OCI-LY1 (cell line): ENCODE results near the gene EVA1A.

Experiments
- H2AFZ ChIP-seq: fragments of 200-600 bp; sonication (generic), shearing (Covaris generic); 2 replicates; pipeline ENCODE4 v1.6.0; 2014; ENCODE audit warnings: antibody characterized with exemption, mild to moderate bottlenecking, low read length
- H3F3A ChIP-seq: fragments of 200-600 bp; sonication (generic), shearing (Covaris generic); 2 replicates; pipeline ENCODE4 v1.6.0; 2014; ENCODE audit warnings: mild to moderate bottlenecking, antibody characterized with exemption, low read length, moderate library complexity; ENCODE audit not compliant: insufficient read depth
- H3K27ac ChIP-seq: fragments of 200-600 bp; sonication (generic); 2 replicates; pipeline ENCODE4 v1.5.1; 2014; ENCODE audit warnings: low read length, mixed run types, mild to moderate bottlenecking, low read depth; ENCODE audit not compliant: poor library complexity, severe bottlenecking
- H3K27me3 ChIP-seq: fragments of 200-600 bp; sonication (generic); 2 replicates; pipeline ENCODE4 v1.6.0; 2014; ENCODE audit warnings: antibody characterized with exemption, mild to moderate bottlenecking, low read length, moderate library complexity; ENCODE audit not compliant: insufficient read depth
- H3K36me3 ChIP-seq: fragments of 200-600 bp; sonication (generic); 2 replicates; pipeline ENCODE4 v1.6.1; 2014; ENCODE audit warnings: mild to moderate bottlenecking, antibody characterized with exemption, low read length, moderate library complexity, mixed read lengths; ENCODE audit not compliant: insufficient read depth
- H3K4me1 ChIP-seq: fragments of 200-600 bp; sonication (generic); 2 replicates; pipeline ENCODE4 v1.5.1; 2014; ENCODE audit warnings: mild to moderate bottlenecking, low read length, moderate library complexity; ENCODE audit not compliant: insufficient read depth, severe bottlenecking
- H3K4me2 ChIP-seq: fragments of 200-600 bp; sonication (generic), shearing (Covaris generic); 2 replicates; pipeline ENCODE4 v1.6.1; 2014; ENCODE audit warnings: low read length
- H3K4me3 ChIP-seq: fragments of 200-600 bp; sonication (generic); 2 replicates; pipeline ENCODE4 v1.5.1; 2014; ENCODE audit warnings: low read length, low read depth, mild to moderate bottlenecking, mixed read lengths; ENCODE audit not compliant: poor library complexity, severe bottlenecking
- H3K79me2 ChIP-seq: fragments of 200-600 bp; shearing (Covaris generic); 2 replicates; pipeline ENCODE4 v1.6.1; 2016; ENCODE audit warnings: mixed run types, low read length, mixed read lengths; ENCODE audit not compliant: insufficient read depth
- H3K9ac ChIP-seq: fragments of 200-600 bp; sonication (generic), shearing (Covaris generic); 2 replicates; pipeline ENCODE4 v1.6.1; 2014; ENCODE audit warnings: mild to moderate bottlenecking, low read length, mixed read lengths
- H3K9me2 ChIP-seq: fragments of 200-600 bp; sonication (generic), shearing (Covaris generic); 2 replicates; pipeline ENCODE4 v1.6.1; 2014; ENCODE audit warnings: low read depth, mild to moderate bottlenecking, low read length, mixed read lengths
- H3K9me3 ChIP-seq: fragments of 200-600 bp; shearing (Covaris generic); 2 replicates; pipeline ENCODE4 v1.6.1; 2014; ENCODE audit warnings: low read length, mixed read lengths
- H4K20me1 ChIP-seq: fragments of 200-600 bp; sonication (generic), shearing (Covaris generic); 2 replicates; pipeline ENCODE4 v1.6.0; 2016; ENCODE audit warnings: mild to moderate bottlenecking, low read length; ENCODE audit not compliant: insufficient read depth
- EZH2 ChIP-seq: fragments of 200-600 bp; sonication (generic), shearing (Covaris generic); IDR thresholded peaks from 2 replicates; pipeline ENCODE4 v1.8.0; 2017; ENCODE audit warnings: borderline replicate concordance, mixed run types, mild to moderate bottlenecking, antibody characterized with exemption, low read length, moderate library complexity, mixed read lengths
- TF ChIP-seq, protein P1 (sequence below): fragments of 200-600 bp; sonication (generic), shearing (Covaris generic); IDR thresholded peaks from 2 replicates; pipeline ENCODE4 v1.5.1; 2017; ENCODE audit warnings: mild to moderate bottlenecking, antibody characterized with exemption, low read length, moderate library complexity, mixed read lengths

EVA1A gene

DNA sequence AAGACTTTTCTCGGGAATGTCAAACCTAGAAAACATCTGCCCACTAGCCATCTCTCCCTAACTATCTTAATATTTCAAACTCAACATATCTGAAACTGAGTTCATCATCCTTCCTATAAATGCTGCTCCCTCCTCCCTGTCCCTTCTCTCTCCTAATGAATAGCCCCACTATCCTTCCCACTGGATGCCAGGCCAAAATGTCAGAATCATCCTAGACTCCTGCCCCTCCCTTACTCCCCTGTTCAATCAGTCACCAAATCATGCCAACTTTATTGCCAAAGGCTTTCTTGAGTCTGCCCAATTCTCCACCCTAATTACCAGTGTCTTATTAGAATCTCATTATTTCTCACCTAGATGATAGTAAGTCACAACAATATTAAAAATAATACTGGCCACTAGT is 8.5 kb downstream of the EVA1A start:
- H3K4me3 ChIP-seq = no peak overlapping the region
- no peaks in the 10 kb centered on the region for H3K79me2 ChIP-seq
- H3K27ac ChIP-seq = no peak overlapping the region
- no peak overlapping the region for H2AFZ ChIP-seq
- TF ChIP-seq, protein P1, sequence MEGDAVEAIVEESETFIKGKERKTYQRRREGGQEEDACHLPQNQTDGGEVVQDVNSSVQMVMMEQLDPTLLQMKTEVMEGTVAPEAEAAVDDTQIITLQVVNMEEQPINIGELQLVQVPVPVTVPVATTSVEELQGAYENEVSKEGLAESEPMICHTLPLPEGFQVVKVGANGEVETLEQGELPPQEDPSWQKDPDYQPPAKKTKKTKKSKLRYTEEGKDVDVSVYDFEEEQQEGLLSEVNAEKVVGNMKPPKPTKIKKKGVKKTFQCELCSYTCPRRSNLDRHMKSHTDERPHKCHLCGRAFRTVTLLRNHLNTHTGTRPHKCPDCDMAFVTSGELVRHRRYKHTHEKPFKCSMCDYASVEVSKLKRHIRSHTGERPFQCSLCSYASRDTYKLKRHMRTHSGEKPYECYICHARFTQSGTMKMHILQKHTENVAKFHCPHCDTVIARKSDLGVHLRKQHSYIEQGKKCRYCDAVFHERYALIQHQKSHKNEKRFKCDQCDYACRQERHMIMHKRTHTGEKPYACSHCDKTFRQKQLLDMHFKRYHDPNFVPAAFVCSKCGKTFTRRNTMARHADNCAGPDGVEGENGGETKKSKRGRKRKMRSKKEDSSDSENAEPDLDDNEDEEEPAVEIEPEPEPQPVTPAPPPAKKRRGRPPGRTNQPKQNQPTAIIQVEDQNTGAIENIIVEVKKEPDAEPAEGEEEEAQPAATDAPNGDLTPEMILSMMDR = no peak
- no peak for TF ChIP-seq EZH2
- H3K27me3 ChIP-seq = no peaks in the 10 kb centered on the region
- no peaks in the 10 kb centered on the region for H3K9me3 ChIP-seq
- no peak overlapping the region for H3K9ac ChIP-seq
- no peaks in the 10 kb centered on the region for H4K20me1 ChIP-seq
- H3K4me2 ChIP-seq = no peak overlapping the region
- H3F3A ChIP-seq = no peaks in the 10 kb centered on the region
- no peaks in the 10 kb centered on the region for H3K36me3 ChIP-seq
- H3K4me1 ChIP-seq = no peaks in the 10 kb centered on the region
- H3K9me2 ChIP-seq = no peaks in the 10 kb centered on the region

GRCh38 chr2:75551434-75551833 is 9.3 kb downstream of the EVA1A start:
- Histone ChIP-seq H3K79me2 (no peaks in the 10 kb centered on the region), H3K9me2 (no peaks in the 10 kb centered on the region), H3F3A (no peaks in the 10 kb centered on the region), H3K9ac (no peak overlapping the region), H3K9me3 (no peaks in the 10 kb centered on the region), H3K27me3 (no peaks in the 10 kb centered on the region), H3K27ac (no peak overlapping the region), H3K36me3 (no peaks in the 10 kb centered on the region), H3K4me3 (no peak overlapping the region), H3K4me2 (no peak overlapping the region), H2AFZ (no peak overlapping the region), H4K20me1 (no peaks in the 10 kb centered on the region), H3K4me1 (no peaks in the 10 kb centered on the region)
- no peak for TF ChIP-seq EZH2
- TF ChIP-seq, protein P1 = no peak

- Histone ChIP-seq H3K9ac (no peak overlapping the region), H3K9me3 (no peaks in the 10 kb centered on the region), H3K4me1 (no peaks in the 10 kb centered on the region), H3F3A (no peaks in the 10 kb centered on the region), H3K27ac (no peak overlapping the region), H4K20me1 (no peaks in the 10 kb centered on the region), H2AFZ (no peak overlapping the region), H3K27me3 (no peaks in the 10 kb centered on the region), H3K36me3 (no peaks in the 10 kb centered on the region), H3K9me2 (no peaks in the 10 kb centered on the region), H3K4me2 (no peak overlapping the region), H3K4me3 (no peak overlapping the region), H3K79me2 (no peaks in the 10 kb centered on the region)
- no peak for TF ChIP-seq EZH2
- TF ChIP-seq, protein P1 = no peak
Measured at GRCh38 chr2:75549401-75550253, 11.1 kb downstream of the EVA1A start.
